Mucosa of gallbladder (tissue), 1 donor: Measurements from ENCODE around the gene OR2M2. TPM values are rescaled to one million over a fixed set of nuclear protein-coding genes. Genes with fewer than 3 reads are reported as not detected.

Experiments used
- DNase-seq: peaks from one replicate; pipeline ENCODE4 v3.0.0-alpha.2; 2020; ENCODE audit warnings: low spot score
- total RNA-seq: library from RNA; stranded (reverse); gene quantifications from one replicate; pipeline ENCODE4 v1.2.1, GENCODE V29; 2021
- donor health status: DM: no; HTN: no; CAD: no.

OR2M2 gene
- not detected for total RNA-seq

- DNase-seq = no peak
These were observed at the start of gene OR2M2 for GRCh38 chr1:248174521-248174920. OR2M2 (plus strand) TSS chr1:248174821; CDS start chr1:248179986, 5,165 bp downstream.

- DNase-seq = no peak
These were observed 47.0 kb upstream of the OR2M2 start for GRCh38 chr1:248127653-248128052.

GRCh38 chr1:248136811-248137210, 37.8 kb upstream of the OR2M2 start:
- no peak for DNase-seq

- DNase-seq = no peak
These were observed 33.8 kb upstream of the OR2M2 start for GRCh38 chr1:248140846-248141245.

- no peak for DNase-seq
These were observed 31.3 kb upstream of the OR2M2 start for GRCh38 chr1:248143311-248143710.

- DNase-seq = no peak
These were observed 30.0 kb upstream of the OR2M2 start, which contains the start of gene OR2M5 for GRCh38 chr1:248144513-248145198. OR2M5 (plus strand) TSS chr1:248145148; CDS start chr1:248145148, 0 bp downstream.

- DNase-seq = no peak
These were observed 22.4 kb upstream of the OR2M2 start for GRCh38 chr1:248152056-248152827.

- no peak for DNase-seq
These were observed 18.7 kb upstream of the OR2M2 start for GRCh38 chr1:248155927-248156326.

- DNase-seq = no peak
These were observed 15.9 kb upstream of the OR2M2 start for GRCh38 chr1:248158758-248159157.

GRCh38 chr1:248164031-248164430, 10.6 kb upstream of the OR2M2 start:
- DNase-seq = no peak

GRCh38 chr1:248165186-248165585, 9.4 kb upstream of the OR2M2 start:
- DNase-seq = no peak

GRCh38 chr1:248183996-248184395, 9.4 kb downstream of the OR2M2 start:
- DNase-seq = no peak

- DNase-seq = no peak
These were observed 12.7 kb downstream of the OR2M2 start for GRCh38 chr1:248187363-248187762.

- no peak for DNase-seq
These were observed 14.4 kb downstream of the OR2M2 start for GRCh38 chr1:248189026-248189425.

- DNase-seq = no peak
These were observed 19.5 kb downstream of the OR2M2 start for GRCh38 chr1:248194117-248194516.

GRCh38 chr1:248196965-248197364, 22.3 kb downstream of the OR2M2 start, which contains the start of gene OR2M3:
OR2M3 (plus strand) TSS chr1:248197265; CDS start chr1:248203068, 5,803 bp downstream.
- no peak for DNase-seq

- DNase-seq = no peak
These were observed 41.3 kb downstream of the OR2M2 start for GRCh38 chr1:248215880-248216279.

GRCh38 chr1:248225537-248225936, 50.9 kb downstream of the OR2M2 start:
- DNase-seq = no peak

- no peak for DNase-seq
These were observed 54.8 kb downstream of the OR2M2 start for GRCh38 chr1:248229360-248229908.
